Measurements from ENCODE around the gene TMEM232. TPM values are rescaled to one million over a fixed set of nuclear protein-coding genes. Genes with fewer than 3 reads are reported as not detected.

Gene TMEM232
- total RNA-seq, 4 donors from 2014 or later = 3.8 to 13.1 (median 4.1) TPM; not detected in 1

DNA sequence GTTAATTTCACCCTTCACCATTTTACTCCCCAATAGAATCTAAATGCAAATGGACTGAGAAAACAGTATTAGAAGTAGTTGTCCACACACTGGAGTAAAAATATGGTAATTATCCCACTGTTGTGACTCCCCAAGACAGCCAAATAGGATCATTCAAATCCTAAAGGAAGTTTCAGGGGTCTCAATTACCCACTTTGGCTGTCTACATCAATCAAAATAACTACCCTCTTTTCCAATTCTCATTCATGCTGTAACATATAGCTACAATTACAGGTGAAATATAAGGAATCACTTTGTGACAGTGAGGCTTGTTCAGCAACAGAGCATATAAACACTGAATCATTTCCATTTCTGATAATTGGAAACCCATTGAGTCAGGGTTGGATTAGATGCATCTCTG, 220.1 kb downstream of the TMEM232 start:
- in situ Hi-C loops (cut with MboI; ENCODE audit: low pct_ligation_motif_present in 1 of 4, low pct_unique_long_range_greater_than_20kb in 1 of 4, low sequenced_read_pairs in 3 of 4) (no loop called here), intact Hi-C loops (cut with DNase I; ENCODE audit: low total_unique reads) (no loop called here)
- H3K27ac ChIP-seq = no peak overlapping the region
- DNase-seq = no peak
- no peaks in the 10 kb centered on the region for H3K9me3 ChIP-seq
- H3K4me1 ChIP-seq = no peaks in the 10 kb centered on the region
- H3K36me3 ChIP-seq = no peaks in the 10 kb centered on the region
- no peaks in the 10 kb centered on the region for H3K27me3 ChIP-seq
- TF ChIP-seq, protein P1, sequence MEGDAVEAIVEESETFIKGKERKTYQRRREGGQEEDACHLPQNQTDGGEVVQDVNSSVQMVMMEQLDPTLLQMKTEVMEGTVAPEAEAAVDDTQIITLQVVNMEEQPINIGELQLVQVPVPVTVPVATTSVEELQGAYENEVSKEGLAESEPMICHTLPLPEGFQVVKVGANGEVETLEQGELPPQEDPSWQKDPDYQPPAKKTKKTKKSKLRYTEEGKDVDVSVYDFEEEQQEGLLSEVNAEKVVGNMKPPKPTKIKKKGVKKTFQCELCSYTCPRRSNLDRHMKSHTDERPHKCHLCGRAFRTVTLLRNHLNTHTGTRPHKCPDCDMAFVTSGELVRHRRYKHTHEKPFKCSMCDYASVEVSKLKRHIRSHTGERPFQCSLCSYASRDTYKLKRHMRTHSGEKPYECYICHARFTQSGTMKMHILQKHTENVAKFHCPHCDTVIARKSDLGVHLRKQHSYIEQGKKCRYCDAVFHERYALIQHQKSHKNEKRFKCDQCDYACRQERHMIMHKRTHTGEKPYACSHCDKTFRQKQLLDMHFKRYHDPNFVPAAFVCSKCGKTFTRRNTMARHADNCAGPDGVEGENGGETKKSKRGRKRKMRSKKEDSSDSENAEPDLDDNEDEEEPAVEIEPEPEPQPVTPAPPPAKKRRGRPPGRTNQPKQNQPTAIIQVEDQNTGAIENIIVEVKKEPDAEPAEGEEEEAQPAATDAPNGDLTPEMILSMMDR (IDR thresholded peaks at IDR 0.05) = no peak
- H3K4me3 ChIP-seq = no peak overlapping the region

DNA sequence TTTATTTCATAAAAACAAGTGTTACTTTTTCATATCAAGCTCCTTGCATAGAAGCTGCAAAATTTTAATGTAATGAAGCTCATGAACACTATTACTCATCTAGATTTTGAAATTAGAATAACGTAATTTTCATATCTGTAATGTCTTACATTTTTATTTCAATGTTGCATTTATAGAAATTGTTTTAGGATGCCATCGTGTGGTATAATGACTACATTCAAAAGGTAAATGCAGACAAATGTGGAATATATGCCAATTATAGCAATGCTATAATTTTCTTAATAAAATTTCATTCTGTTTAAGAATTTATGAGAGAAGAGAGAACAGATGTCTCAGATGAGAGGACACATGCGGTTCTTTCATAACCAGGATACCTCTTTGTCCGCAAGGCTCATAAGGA, 230.2 kb downstream of the TMEM232 start:
- H3K4me3 ChIP-seq = no peak overlapping the region
- in situ Hi-C loops (cut with MboI; ENCODE audit: low pct_ligation_motif_present in 1 of 4, low pct_unique_long_range_greater_than_20kb in 1 of 4, low sequenced_read_pairs in 3 of 4) (no loop called here), intact Hi-C loops (cut with DNase I; ENCODE audit: low total_unique reads) (no loop called here)
- 71 to 78% methylated on average over 4 of the region's 4 CpGs for WGBS, 2 donors (ENCODE audit: low coverage in 1 of 2)
- no peaks in the 10 kb centered on the region for H3K9me3 ChIP-seq
- H3K27me3 ChIP-seq = no peaks in the 10 kb centered on the region
- DNase-seq = no peak
- TF ChIP-seq POLR2AphosphoS5 (IDR thresholded peaks at IDR 0.05) (no peak), POLR2A (IDR thresholded peaks at IDR 0.05) (no peak), EP300 (IDR thresholded peaks at IDR 0.05; ENCODE audit: low read depth) (no peak)
- TF ChIP-seq, protein P1 (IDR thresholded peaks at IDR 0.05) = no peak
- no peaks in the 10 kb centered on the region for H3K36me3 ChIP-seq
- no peak overlapping the region for H3K27ac ChIP-seq
- no peaks in the 10 kb centered on the region for H3K4me1 ChIP-seq

GRCh38 chr5:110492446-110492845, 234.0 kb downstream of the TMEM232 start:
- no peaks in the 10 kb centered on the region for H3K4me1 ChIP-seq
- H3K9me3 ChIP-seq = no peaks in the 10 kb centered on the region
- no peaks in the 10 kb centered on the region for H3K27me3 ChIP-seq
- in situ Hi-C loops (cut with MboI; ENCODE audit: low pct_ligation_motif_present in 1 of 4, low pct_unique_long_range_greater_than_20kb in 1 of 4, low sequenced_read_pairs in 3 of 4) = no loop called here
- intact Hi-C loops (cut with DNase I; ENCODE audit: low total_unique reads) = no loop called here
- DNase-seq = no peak
- no peak overlapping the region for H3K4me3 ChIP-seq
- H3K36me3 ChIP-seq = no peaks in the 10 kb centered on the region
- TF ChIP-seq EP300 (IDR thresholded peaks at IDR 0.05; ENCODE audit: low read depth) (no peak), POLR2A (IDR thresholded peaks at IDR 0.05) (no peak), POLR2AphosphoS5 (IDR thresholded peaks at IDR 0.05) (no peak)
- TF ChIP-seq, protein P1 (IDR thresholded peaks at IDR 0.05) = no peak
- H3K27ac ChIP-seq = no peak overlapping the region

GRCh38 chr5:110478895-110479294, 247.6 kb downstream of the TMEM232 start:
- Histone ChIP-seq H3K9me3 (no peaks in the 10 kb centered on the region), H3K27me3 (no peaks in the 10 kb centered on the region), H3K4me1 (no peaks in the 10 kb centered on the region), H3K36me3 (no peaks in the 10 kb centered on the region), H3K27ac (no peak overlapping the region), H3K4me3 (no peak overlapping the region)
- no peak for DNase-seq
- WGBS, 2 donors (ENCODE audit: low coverage in 1 of 2) = 36 to 47% methylated on average over 2 of the region's 2 CpGs
- in situ Hi-C loops (cut with MboI; ENCODE audit: low pct_ligation_motif_present in 1 of 4, low pct_unique_long_range_greater_than_20kb in 1 of 4, low sequenced_read_pairs in 3 of 4) = no loop called here
- no peak for TF ChIP-seq POLR2A (IDR thresholded peaks at IDR 0.05)
- TF ChIP-seq, protein P1 (IDR thresholded peaks at IDR 0.05) = no peak
- no peak for TF ChIP-seq POLR2AphosphoS5 (IDR thresholded peaks at IDR 0.05)
- no peak for TF ChIP-seq EP300 (IDR thresholded peaks at IDR 0.05; ENCODE audit: low read depth)
- intact Hi-C loops (cut with DNase I; ENCODE audit: low total_unique reads) = no loop called here

Measured in transverse colon (tissue), 4 donors.